ENCODE data around the gene ADAMTS3. TPM values are rescaled to one million over a fixed set of nuclear protein-coding genes. Genes with fewer than 3 reads are reported as not detected.

The ADAMTS3 gene
- total and polyA plus RNA-seq, 2 donors (not counting 3 experiments of a cell fraction or from before 2014, with no cell fraction given), result 0.37 to 1.3 TPM

DNA sequence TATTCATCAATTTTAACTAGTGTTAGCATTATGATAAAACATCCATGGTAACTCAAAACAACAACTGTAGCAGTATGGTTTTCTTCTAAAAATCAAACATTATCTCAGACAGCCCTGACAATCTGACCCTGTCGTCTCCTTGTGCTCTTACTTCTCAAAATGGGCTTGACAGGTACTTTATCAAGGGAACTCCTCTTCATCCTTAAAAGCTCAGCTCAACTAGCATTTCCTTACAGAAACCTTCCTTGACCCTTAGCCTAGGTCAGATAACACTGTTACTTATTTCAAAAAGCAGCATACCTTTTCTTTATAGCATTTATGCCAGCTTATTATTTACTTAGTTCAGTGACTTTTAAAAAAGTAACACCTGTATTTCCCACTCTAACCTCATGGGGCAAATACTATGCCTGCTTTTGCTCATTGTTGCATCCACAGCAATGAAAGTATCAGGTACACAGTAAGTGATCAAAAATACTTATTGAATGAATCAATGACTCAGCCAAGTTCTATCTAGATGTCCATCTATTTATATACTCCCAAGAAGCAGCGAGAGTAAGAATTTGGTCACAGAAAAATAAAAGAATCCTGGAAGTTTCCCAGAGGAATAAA is 41.9 kb downstream of the ADAMTS3 start:
- H3K9me3 ChIP-seq (replicated peaks; ENCODE audit: control insufficient read depth, insufficient read depth, low read length), result no peaks in the 10 kb centered on the region
- H3K4me2 ChIP-seq (ENCODE audit: insufficient read depth, low read length), result no peak overlapping the region
- intact Hi-C loops (cut with micrococcal nuclease) (no loop called here), dilution Hi-C loops (cut with MboI; ENCODE audit: extremely low pct_ligation_motif_present, low sequenced_read_pairs) (no loop called here)
- H3K4me3 ChIP-seq (replicated peaks in 1 of 3; ENCODE audit: insufficient read depth in 1 of 3, low read depth in 1 of 3, low read length in 3 of 3), result no peak overlapping the region
- ChIA-PET CTCF (no interaction called here), POLR2A (no interaction called here)
- H3K27me3 ChIP-seq (ENCODE audit: control insufficient read depth in 2 of 2, insufficient read depth in 2 of 2, low read length in 2 of 2), result no peaks in the 10 kb centered on the region
- TF ChIP-seq, protein P1, sequence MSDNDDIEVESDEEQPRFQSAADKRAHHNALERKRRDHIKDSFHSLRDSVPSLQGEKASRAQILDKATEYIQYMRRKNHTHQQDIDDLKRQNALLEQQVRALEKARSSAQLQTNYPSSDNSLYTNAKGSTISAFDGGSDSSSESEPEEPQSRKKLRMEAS (IDR thresholded peaks at IDR 0.05; ENCODE audit: insufficient read depth, insufficient read length), result no peak
- TF ChIP-seq FOS (IDR thresholded peaks at IDR 0.05; ENCODE audit: borderline replicate concordance, insufficient read depth, low read length), result no peak
- FAIRE-seq (no peak), DNase-seq (ENCODE audit: low read depth, low spot score) (no peak)
- no peak overlapping the region for H2AFZ ChIP-seq (ENCODE audit: low read depth, low read length)
- no peaks in the 10 kb centered on the region for H3K4me1 ChIP-seq (ENCODE audit: control insufficient read depth, extremely low read depth, insufficient read depth, low read length)
- H4K20me1 ChIP-seq (replicated peaks; ENCODE audit: control insufficient read depth, extremely low read depth, insufficient read depth, low read length), result no peaks in the 10 kb centered on the region
- BruUV-seq (replicated peaks), result no TSS peak
- no peaks in the 10 kb centered on the region for H3K9me1 ChIP-seq (replicated peaks; ENCODE audit: control insufficient read depth, extremely low read depth, insufficient read depth, low read length)
- no peak overlapping the region for H3K27ac ChIP-seq (ENCODE audit: insufficient read depth, low read depth, low read length)
- no peaks in the 10 kb centered on the region for H3K36me3 ChIP-seq (ENCODE audit: control insufficient read depth in 2 of 2, extremely low read depth in 1 of 2, insufficient read depth in 2 of 2, low read length in 2 of 2)
- no peaks in the 10 kb centered on the region for H3K79me2 ChIP-seq (ENCODE audit: control insufficient read depth, insufficient read depth, low read length)
- no peak overlapping the region for H3K9ac ChIP-seq (replicated peaks; ENCODE audit: extremely low read depth, insufficient read depth, low read length)

DNA sequence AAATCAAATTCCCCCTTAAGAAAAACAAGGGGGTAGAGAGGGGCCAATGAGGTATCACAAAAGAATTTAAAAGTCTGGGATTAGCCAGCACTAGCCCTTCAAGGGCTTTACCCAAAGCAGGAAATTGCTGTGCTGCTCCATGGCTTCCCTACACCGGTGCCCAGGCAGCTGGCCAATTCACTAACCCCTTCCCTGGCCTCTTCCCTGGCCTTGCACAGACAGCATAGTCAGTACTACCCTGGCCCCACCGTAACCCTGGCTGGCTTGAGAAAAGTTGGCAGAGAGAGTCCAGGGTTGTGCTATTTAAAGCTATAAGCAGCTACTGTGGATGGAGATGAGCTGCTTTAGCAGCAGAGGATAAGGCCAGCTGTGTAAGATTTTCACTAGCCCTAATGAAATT is 43.1 kb downstream of the ADAMTS3 start:
- FAIRE-seq, result no peak
- Histone ChIP-seq H3K4me2 (ENCODE audit: insufficient read depth, low read length) (no peak overlapping the region), H3K27ac (ENCODE audit: insufficient read depth, low read depth, low read length) (no peak overlapping the region), H3K4me3 (replicated peaks in 1 of 3; ENCODE audit: insufficient read depth in 1 of 3, low read depth in 1 of 3, low read length in 3 of 3) (no peak overlapping the region), H4K20me1 (replicated peaks; ENCODE audit: control insufficient read depth, extremely low read depth, insufficient read depth, low read length) (no peaks in the 10 kb centered on the region), H3K9ac (replicated peaks; ENCODE audit: extremely low read depth, insufficient read depth, low read length) (no peak overlapping the region), H3K4me1 (ENCODE audit: control insufficient read depth, extremely low read depth, insufficient read depth, low read length) (no peaks in the 10 kb centered on the region), H3K9me1 (replicated peaks; ENCODE audit: control insufficient read depth, extremely low read depth, insufficient read depth, low read length) (no peaks in the 10 kb centered on the region), H2AFZ (ENCODE audit: low read depth, low read length) (no peak overlapping the region), H3K79me2 (ENCODE audit: control insufficient read depth, insufficient read depth, low read length) (no peaks in the 10 kb centered on the region), H3K36me3 (ENCODE audit: control insufficient read depth in 2 of 2, extremely low read depth in 1 of 2, insufficient read depth in 2 of 2, low read length in 2 of 2) (no peaks in the 10 kb centered on the region), H3K27me3 (ENCODE audit: control insufficient read depth in 2 of 2, insufficient read depth in 2 of 2, low read length in 2 of 2) (no peaks in the 10 kb centered on the region), H3K9me3 (replicated peaks; ENCODE audit: control insufficient read depth, insufficient read depth, low read length) (no peaks in the 10 kb centered on the region)
- intact Hi-C loops (cut with micrococcal nuclease) (no loop called here), dilution Hi-C loops (cut with MboI; ENCODE audit: extremely low pct_ligation_motif_present, low sequenced_read_pairs) (no loop called here)
- TF ChIP-seq, protein P2, sequence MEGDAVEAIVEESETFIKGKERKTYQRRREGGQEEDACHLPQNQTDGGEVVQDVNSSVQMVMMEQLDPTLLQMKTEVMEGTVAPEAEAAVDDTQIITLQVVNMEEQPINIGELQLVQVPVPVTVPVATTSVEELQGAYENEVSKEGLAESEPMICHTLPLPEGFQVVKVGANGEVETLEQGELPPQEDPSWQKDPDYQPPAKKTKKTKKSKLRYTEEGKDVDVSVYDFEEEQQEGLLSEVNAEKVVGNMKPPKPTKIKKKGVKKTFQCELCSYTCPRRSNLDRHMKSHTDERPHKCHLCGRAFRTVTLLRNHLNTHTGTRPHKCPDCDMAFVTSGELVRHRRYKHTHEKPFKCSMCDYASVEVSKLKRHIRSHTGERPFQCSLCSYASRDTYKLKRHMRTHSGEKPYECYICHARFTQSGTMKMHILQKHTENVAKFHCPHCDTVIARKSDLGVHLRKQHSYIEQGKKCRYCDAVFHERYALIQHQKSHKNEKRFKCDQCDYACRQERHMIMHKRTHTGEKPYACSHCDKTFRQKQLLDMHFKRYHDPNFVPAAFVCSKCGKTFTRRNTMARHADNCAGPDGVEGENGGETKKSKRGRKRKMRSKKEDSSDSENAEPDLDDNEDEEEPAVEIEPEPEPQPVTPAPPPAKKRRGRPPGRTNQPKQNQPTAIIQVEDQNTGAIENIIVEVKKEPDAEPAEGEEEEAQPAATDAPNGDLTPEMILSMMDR (IDR thresholded peaks at IDR 0.05; ENCODE audit: extremely low read depth in 1 of 2, insufficient read depth in 1 of 2, low read depth in 1 of 2, low read length in 2 of 2), result no peak
- no peak for TF ChIP-seq POLR2AphosphoS5 (IDR thresholded peaks at IDR 0.05; ENCODE audit: insufficient read depth, low read depth, low read length)
- TF ChIP-seq, protein P1 (IDR thresholded peaks at IDR 0.05; ENCODE audit: insufficient read depth, insufficient read length), result no peak
- peak; percentile 86 for DNase-seq (ENCODE audit: low read depth, low spot score)
- ChIA-PET CTCF (interaction anchor here (0.9 to 1.8 kb wide), 5 partner anchors 11 to 49 kb away, joined by 3 to 9 read pairs (median 4); no protein-coding TSS in a partner anchor), POLR2A (no interaction called here)
- BruUV-seq (replicated peaks), result no TSS peak
